ENCODE results near the gene NR4A1.

Gene NR4A1

GRCh38 chr12:52044292-52044983, 6.8 kb upstream of the NR4A1 start:
- Mint-ChIP-seq H3K36me3 (peaks cover 12% of the 10 kb centered on the region), H3K4me3 (no peak overlapping the region), H3K9me3 (no peaks in the 10 kb centered on the region), H3K4me1 (peaks cover 45% of the 10 kb centered on the region), H3K27ac (no peak overlapping the region)
- ATAC-seq (no peak), DNase-seq (ENCODE audit: low spot score in 2 of 2) (no peak)

- peak overlapping the region; percentile 88 for H3K27ac Mint-ChIP-seq
- ATAC-seq (no peak), DNase-seq (ENCODE audit: low spot score in 2 of 2) (no peak)
Observed at GRCh38 chr12:52045794-52046199, 5.4 kb upstream of the NR4A1 start.

GRCh38 chr12:52046859-52047258, 4.4 kb upstream of the NR4A1 start:
- DNase-seq (ENCODE audit: low spot score in 2 of 2), result no peak
- H3K9me3 Mint-ChIP-seq, result no peaks in the 10 kb centered on the region
- H3K27ac Mint-ChIP-seq, result no peak overlapping the region
- peaks cover 29% of the 10 kb centered on the region for H3K36me3 Mint-ChIP-seq
- ATAC-seq, result no peak
- peaks cover 44% of the 10 kb centered on the region for H3K4me1 Mint-ChIP-seq
- H3K4me3 Mint-ChIP-seq, result no peak overlapping the region

More at GRCh38 chr12:52045794-52046199, 5.4 kb upstream of the NR4A1 start:
- Mint-ChIP-seq H3K4me3 (no peak overlapping the region), H3K36me3 (peaks cover 20% of the 10 kb centered on the region), H3K9me3 (no peaks in the 10 kb centered on the region), H3K4me1 (peaks cover 44% of the 10 kb centered on the region)

GRCh38 chr12:52049286-52049685, 2.0 kb upstream of the NR4A1 start:
- Mint-ChIP-seq H3K4me3 (peak overlapping the region; percentile 96), H3K27ac (peak overlapping the region; percentile 96), H3K9me3 (no peaks in the 10 kb centered on the region)

GRCh38 chr12:52049688-52050087, 1.6 kb upstream of the NR4A1 start:
- H3K9me3 Mint-ChIP-seq, result no peaks in the 10 kb centered on the region
- no peak for ATAC-seq
- peaks cover 63% of the 10 kb centered on the region for H3K4me1 Mint-ChIP-seq
- peaks cover 50% of the 10 kb centered on the region for H3K36me3 Mint-ChIP-seq
- peak overlapping the region; percentile 96 for H3K27ac Mint-ChIP-seq
- peak overlapping the region; percentile 96 for H3K4me3 Mint-ChIP-seq
- DNase-seq (ENCODE audit: low spot score in 2 of 2), result no peak

More at GRCh38 chr12:52049286-52049685, 2.0 kb upstream of the NR4A1 start:
- H3K36me3 Mint-ChIP-seq, result peaks cover 46% of the 10 kb centered on the region
- peaks cover 60% of the 10 kb centered on the region for H3K4me1 Mint-ChIP-seq
- DNase-seq (ENCODE audit: low spot score in 2 of 2), result no peak
- no peak for ATAC-seq

GRCh38 chr12:52050116-52050757, 1.0 kb upstream of the NR4A1 start:
- H3K9me3 Mint-ChIP-seq, result no peaks in the 10 kb centered on the region
- peaks cover 63% of the 10 kb centered on the region for H3K4me1 Mint-ChIP-seq
- peaks cover 55% of the 10 kb centered on the region for H3K36me3 Mint-ChIP-seq
- H3K27ac Mint-ChIP-seq, result peak overlapping the region; percentile 96
- H3K4me3 Mint-ChIP-seq, result peak overlapping the region; percentile 96
- ATAC-seq (no peak), DNase-seq (ENCODE audit: low spot score in 2 of 2) (no peak)

DNA sequence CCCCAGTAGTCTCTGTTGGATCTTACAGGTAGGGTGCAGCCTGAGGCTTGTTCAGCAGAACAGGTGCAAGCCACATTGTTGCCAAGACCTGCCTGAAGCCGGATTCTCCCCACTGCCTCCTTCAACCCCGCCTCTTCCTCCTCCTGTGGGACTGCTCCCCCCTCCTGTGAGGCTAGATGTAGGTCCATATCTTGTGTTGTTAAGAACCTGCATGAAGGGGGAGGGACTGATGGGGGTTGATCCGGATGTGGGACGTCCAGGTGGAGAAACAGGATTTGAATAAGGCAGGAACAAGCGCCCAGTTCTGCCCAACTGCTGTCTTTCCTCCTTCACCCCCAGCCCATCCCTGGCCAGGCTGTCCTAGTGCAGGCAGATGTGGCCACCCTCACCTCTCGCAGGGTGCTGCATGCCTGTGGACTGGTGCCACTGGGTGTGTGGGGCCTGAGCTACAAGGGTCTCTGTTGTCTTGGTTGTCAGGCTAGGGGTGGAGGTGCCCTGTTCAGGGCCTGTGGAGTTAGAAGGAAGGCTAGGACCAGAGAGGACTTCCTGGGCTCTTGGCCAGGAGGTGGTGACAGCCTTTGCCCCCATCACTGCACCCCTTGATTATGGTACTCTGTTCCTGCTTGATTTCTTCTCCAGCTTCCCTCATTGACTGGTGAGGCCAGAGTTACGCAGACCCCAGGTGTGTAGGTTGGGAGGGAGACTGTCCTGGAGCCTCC, 1.4 kb downstream of the NR4A1 start:
- Mint-ChIP-seq H3K9me3 (no peaks in the 10 kb centered on the region), H3K36me3 (peaks cover 73% of the 10 kb centered on the region), H3K4me3 (peak overlapping the region; percentile 96), H3K4me1 (peaks cover 64% of the 10 kb centered on the region), H3K27ac (peak overlapping the region; percentile 96)
- ATAC-seq, result no peak
- DNase-seq (ENCODE audit: low spot score in 2 of 2), result no peak

DNA sequence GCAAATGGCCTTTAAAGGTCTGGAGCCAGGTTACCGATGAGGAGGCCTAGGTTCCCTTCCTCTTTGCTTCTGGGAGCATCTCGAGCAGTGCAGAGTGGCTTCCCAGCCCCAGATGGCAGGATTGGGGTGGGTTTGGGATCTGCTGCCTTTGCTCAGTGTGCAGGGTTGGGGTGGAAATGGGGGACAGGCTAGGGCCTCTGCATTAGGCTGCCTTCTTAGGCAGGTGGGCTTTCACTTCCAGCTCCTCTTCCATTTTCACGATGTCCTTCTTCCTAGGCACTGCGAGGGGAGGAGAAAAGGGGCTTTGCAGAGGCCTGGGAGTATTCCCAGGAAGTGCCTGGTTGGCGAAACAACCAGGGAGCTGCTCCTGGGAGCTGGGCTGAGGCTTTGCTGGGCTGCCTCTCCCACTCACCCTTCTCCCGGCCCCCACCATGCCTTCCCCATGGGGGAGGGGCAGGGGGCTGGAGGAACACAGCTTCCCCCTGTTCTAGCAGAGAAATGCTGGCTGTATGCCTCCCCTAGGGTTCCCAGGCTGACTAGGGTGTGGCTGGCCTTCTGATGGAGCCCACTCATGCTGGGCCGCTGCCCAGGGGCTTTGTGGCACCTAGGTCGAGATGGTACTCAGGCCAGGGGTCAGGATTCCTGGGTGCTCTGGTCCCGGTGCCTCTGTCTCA, 2.4 kb downstream of the NR4A1 start:
- Mint-ChIP-seq H3K4me3 (peak overlapping the region; percentile 96), H3K4me1 (peaks cover 64% of the 10 kb centered on the region), H3K36me3 (peaks cover 84% of the 10 kb centered on the region), H3K27ac (peak overlapping the region; percentile 96), H3K9me3 (no peaks in the 10 kb centered on the region)
- ATAC-seq, result no peak
- DNase-seq (ENCODE audit: low spot score in 2 of 2), result no peak

DNA sequence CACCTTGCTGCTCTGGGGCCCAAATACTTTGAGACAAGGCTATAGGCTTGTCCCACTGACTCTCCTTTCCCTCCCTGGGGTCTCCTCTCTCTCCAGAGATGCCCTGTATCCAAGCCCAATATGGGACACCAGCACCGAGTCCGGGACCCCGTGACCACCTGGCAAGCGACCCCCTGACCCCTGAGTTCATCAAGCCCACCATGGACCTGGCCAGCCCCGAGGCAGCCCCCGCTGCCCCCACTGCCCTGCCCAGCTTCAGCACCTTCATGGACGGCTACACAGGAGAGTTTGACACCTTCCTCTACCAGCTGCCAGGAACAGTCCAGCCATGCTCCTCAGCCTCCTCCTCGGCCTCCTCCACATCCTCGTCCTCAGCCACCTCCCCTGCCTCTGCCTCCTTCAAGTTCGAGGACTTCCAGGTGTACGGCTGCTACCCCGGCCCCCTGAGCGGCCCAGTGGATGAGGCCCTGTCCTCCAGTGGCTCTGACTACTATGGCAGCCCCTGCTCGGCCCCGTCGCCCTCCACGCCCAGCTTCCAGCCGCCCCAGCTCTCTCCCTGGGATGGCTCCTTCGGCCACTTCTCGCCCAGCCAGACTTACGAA, 3.1 kb downstream of the NR4A1 start:
- no peak for ATAC-seq
- no peak overlapping the region for H3K4me3 Mint-ChIP-seq
- H3K4me1 Mint-ChIP-seq, result peaks cover 60% of the 10 kb centered on the region
- no peak overlapping the region for H3K27ac Mint-ChIP-seq
- H3K36me3 Mint-ChIP-seq, result peaks cover 90% of the 10 kb centered on the region
- no peak for DNase-seq (ENCODE audit: low spot score in 2 of 2)
- H3K9me3 Mint-ChIP-seq, result no peaks in the 10 kb centered on the region

DNA sequence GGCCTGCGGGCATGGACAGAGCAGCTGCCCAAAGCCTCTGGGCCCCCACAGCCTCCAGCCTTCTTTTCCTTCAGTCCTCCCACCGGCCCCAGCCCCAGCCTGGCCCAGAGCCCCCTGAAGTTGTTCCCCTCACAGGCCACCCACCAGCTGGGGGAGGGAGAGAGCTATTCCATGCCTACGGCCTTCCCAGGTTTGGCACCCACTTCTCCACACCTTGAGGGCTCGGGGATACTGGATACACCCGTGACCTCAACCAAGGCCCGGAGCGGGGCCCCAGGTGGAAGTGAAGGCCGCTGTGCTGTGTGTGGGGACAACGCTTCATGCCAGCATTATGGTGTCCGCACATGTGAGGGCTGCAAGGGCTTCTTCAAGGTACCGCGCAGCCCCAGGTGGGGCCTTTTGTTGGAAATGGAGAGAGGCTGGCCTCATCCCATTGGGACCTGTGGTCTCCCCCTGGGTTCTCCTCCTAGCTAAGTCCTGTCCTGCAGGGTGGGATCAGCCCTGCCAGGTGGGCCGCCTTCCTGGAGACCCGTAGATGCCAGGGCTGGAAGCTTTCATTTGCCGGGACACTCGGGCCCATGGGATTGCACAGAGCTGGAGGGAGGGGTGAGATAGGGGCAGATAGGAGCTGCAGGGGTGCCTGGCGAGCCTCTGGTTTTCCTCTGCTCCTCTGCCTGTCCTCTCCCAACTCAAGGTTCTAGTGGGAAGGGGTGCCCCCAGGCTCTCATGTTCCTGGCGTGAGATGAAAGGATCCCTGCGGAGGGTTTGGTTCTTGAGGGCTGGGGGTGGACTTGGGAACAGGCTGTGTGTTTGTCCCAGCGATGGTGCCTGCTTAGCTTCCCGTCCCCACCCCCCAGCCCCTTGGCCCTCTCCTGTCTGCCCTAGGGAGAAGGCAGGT, 3.8 kb downstream of the NR4A1 start:
- Mint-ChIP-seq H3K9me3 (no peaks in the 10 kb centered on the region), H3K36me3 (peaks cover 89% of the 10 kb centered on the region), H3K4me1 (peaks cover 52% of the 10 kb centered on the region), H3K27ac (no peak overlapping the region), H3K4me3 (no peak overlapping the region)
- ATAC-seq (no peak), DNase-seq (ENCODE audit: low spot score in 2 of 2) (no peak)

GRCh38 chr12:52055731-52056711, 4.8 kb downstream of the NR4A1 start:
- Mint-ChIP-seq H3K4me1 (peaks cover 45% of the 10 kb centered on the region), H3K27ac (no peak overlapping the region), H3K36me3 (peaks cover 80% of the 10 kb centered on the region), H3K4me3 (no peak overlapping the region), H3K9me3 (no peaks in the 10 kb centered on the region)
- DNase-seq (ENCODE audit: low spot score in 2 of 2), result no peak
- ATAC-seq, result no peak

DNA sequence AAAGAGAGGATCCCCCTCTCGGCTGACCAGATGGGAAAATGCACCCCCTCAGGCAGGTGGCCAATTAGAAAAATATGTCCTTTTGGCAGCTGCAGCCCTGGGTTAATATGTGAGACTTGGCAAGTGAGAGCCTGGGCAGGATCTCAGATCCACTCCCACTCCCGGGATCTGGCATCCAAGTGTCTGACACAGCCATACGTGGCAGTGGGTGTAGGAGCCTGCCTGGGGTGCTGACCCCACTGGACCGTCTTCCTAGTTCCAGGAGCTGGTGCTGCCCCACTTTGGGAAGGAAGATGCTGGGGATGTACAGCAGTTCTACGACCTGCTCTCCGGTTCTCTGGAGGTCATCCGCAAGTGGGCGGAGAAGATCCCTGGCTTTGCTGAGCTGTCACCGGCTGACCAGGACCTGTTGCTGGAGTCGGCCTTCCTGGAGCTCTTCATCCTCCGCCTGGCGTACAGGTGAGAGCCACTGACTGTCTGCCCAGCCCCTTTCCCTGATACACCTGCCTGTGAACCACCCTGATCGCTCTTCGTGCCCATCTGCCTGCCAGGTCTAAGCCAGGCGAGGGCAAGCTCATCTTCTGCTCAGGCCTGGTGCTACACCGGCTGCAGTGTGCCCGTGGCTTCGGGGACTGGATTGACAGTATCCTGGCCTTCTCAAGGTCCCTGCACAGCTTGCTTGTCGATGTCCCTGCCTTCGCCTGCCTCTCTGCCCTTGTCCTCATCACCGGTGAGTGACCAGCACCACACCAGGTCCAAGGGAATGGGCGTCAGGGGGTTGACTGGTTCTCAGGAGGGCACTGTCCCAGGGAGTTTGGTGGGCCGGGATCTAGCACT, 5.8 kb downstream of the NR4A1 start:
- Mint-ChIP-seq H3K4me1 (peaks cover 36% of the 10 kb centered on the region), H3K4me3 (no peak overlapping the region), H3K36me3 (peaks cover 70% of the 10 kb centered on the region), H3K9me3 (no peaks in the 10 kb centered on the region), H3K27ac (no peak overlapping the region)
- DNase-seq (ENCODE audit: low spot score in 2 of 2) (no peak), ATAC-seq (no peak)

Data from stimulated activated effector memory CD8-positive, alpha-beta T cell treated with anti-CD3 and anti-CD28 coated beads, Interleukin-12 subunit alpha, Interleukin-12 subunit beta, amount 100 ng/mL, for 72 hours (primary cell).